Hematopoietic multipotent progenitor cell treated with erythropoietin and hydrocortisone succinate and interleukin-3 and kit ligand, for 15 days (in vitro differentiated cells): ENCODE results near the gene ARV1.

ENCODE experiments used
- DNase-seq: peaks from one replicate; pipeline ENCODE4 v3.0.0-alpha.2; 2015; ENCODE audit warnings: low spot score

ARV1 gene

GRCh38 chr1:230978491-230979388, at the start of gene ARV1, which contains the start of gene TTC13:
Gene ARV1 (plus strand): TSS chr1:230979094. CDS start chr1:230979106, 12 bp downstream.
Gene TTC13 (minus strand): TSS chr1:230978861. CDS start chr1:230978830, 31 bp downstream.
- peak; percentile 98 for DNase-seq

DNA sequence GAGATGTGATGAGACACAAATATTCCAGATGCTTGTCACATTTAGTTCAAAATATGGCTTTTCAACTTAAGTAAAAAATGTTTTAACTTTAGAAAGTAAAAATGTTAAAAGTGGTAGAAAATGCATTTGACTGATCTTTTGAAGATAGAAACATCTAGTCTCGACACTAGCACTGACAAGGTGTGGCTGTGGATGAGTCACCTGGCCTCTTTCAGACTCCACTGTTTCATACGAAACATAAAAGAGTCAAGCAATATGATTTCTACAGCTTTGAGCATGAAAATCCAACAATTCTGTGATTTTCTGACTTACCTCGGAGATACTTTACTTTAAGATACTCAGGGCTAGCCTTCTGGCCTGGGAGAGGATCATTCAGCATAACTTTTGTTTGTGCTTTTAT, 47.9 kb upstream of the ARV1 start:
- no peak for DNase-seq

GRCh38 chr1:230935852-230936251, 43.0 kb upstream of the ARV1 start:
- no peak for DNase-seq

DNA sequence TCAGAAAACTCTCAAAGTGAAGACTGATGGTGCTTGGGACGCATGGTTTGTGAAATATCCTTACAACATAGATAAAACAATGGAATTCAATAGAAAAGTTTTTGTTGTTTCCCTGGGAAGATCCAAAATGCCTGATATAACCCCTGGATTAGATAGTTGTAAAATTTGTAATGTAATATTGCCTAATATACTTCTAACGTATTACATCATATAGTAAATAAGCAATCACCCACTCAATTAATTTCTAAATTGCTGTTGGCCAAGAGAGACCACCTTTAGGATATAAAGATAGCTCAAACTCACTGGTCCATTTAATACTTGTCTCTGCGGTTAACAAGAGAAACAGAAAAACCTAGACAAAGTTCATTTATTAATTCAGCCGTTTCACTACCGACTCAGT, 42.4 kb upstream of the ARV1 start:
- DNase-seq: no peak

GRCh38 chr1:230937371-230937770, 41.5 kb upstream of the ARV1 start:
- no peak for DNase-seq

DNA sequence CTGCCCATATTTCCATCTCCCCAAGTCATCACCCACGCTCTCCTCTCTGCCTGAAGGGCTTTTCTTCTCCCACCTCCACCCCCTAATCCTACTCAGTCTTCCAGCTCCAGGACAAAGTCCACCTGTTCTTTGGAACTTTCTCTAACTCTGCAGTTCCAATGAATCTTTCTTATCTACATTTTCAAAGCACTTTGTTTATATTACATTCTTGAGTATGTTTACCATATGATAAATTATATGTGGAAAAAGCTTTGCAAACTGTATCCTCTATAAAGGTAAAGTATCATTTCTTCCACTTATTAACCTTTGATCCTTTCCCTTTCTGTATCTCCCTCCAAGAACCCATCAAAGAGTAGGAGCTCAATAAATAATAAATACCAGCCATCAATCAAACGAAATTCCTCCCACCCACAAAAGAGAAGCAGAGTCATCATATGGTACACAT, 39.9 kb upstream of the ARV1 start:
- DNase-seq: no peak

- DNase-seq: no peak
Observed at GRCh38 chr1:230939806-230940489, 38.9 kb upstream of the ARV1 start.

GRCh38 chr1:230940848-230941247, 38.0 kb upstream of the ARV1 start:
- no peak for DNase-seq

DNA sequence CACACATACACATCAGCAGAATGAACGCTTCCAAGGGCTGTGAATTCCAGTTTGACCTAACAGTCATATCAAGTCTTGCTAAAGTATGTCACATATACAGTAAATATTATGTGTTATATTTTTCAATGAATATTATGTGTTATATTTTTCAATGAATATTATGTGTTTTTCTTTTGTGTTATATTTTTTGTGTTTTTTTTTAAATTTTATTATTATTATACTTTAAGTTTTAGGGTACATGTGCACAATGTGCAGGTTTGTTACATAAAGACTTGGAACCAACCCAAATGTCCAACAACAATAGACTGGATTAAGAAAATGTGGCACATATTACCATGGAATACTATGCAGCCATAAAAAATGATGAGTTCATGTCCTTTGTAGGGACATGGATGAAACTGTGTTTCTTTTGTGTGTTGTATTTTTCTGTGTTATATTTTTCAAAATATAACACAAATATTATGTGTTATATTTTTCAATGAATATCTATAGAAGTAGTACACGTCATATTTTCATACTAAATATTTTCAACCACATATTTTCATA, 35.8 kb upstream of the ARV1 start:
- DNase-seq: no peak

- DNase-seq: no peak
Observed at GRCh38 chr1:230948301-230948700, 30.6 kb upstream of the ARV1 start.

- DNase-seq: no peak
Observed at GRCh38 chr1:230948903-230949302, 30.0 kb upstream of the ARV1 start.

DNA sequence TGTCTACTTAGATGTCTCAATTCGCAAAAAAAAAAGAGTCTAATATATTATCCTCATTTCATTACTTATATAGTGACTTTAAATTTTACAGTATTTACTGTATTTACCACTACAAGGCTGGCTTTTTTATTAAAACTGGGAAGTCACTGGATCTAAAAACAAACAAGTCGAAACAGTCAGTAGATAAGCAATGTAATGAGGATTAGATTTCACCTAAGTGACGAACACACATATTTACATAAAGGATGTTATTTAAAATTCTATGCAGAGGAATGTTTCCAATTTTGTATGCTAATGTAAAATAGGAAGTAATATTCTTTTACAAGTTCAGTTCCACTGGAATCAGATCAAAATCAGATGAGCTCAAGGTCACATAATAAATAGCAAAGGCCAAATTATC, 28.5 kb upstream of the ARV1 start:
- DNase-seq: no peak

GRCh38 chr1:230957580-230957989, 21.3 kb upstream of the ARV1 start:
- no peak for DNase-seq

- no peak for DNase-seq
Observed at GRCh38 chr1:230958370-230958769, 20.5 kb upstream of the ARV1 start.

GRCh38 chr1:230964896-230965295, 14.0 kb upstream of the ARV1 start:
- DNase-seq: no peak

GRCh38 chr1:230965535-230965934, 13.4 kb upstream of the ARV1 start:
- no peak for DNase-seq

- no peak for DNase-seq
Observed at GRCh38 chr1:230966358-230966873, 12.5 kb upstream of the ARV1 start.

DNA sequence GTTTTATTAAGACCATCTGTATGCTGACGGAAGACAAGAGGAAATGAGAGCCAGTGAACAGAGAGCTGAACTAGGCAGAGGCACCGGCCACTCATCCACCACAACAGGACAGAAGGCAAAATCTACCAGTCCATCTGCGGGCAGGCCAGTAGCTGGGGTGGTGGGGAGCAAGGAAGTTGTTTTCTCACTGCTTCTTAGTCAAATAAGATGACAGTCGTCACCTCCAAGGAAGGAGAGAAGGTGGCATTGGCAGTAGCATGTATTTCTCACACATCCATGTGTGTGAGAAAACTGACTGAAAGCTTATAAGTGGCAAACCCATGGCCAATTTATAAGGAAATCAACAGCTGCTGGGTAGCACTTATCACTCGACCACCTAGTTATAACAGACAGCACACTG, 8.5 kb upstream of the ARV1 start:
- DNase-seq: no peak

DNA sequence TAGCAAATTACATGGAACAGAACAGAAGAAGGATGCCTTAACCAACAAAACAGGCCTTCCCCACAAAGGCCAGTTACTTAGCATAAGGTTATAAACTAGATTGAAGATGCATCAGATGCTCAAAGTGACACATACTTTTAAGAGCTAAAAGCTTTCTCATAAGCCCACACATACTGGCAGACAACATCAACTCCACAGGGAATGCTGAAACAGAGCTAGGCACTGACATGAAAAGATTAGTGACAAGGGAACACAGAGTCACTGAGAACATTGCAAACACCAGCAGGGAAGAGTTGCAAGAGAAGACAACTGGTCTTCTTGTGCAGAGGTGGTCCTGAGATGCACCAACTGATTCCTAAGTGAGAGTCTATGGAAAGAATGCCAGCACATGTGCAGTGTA, 7.1 kb upstream of the ARV1 start:
- no peak for DNase-seq

DNA sequence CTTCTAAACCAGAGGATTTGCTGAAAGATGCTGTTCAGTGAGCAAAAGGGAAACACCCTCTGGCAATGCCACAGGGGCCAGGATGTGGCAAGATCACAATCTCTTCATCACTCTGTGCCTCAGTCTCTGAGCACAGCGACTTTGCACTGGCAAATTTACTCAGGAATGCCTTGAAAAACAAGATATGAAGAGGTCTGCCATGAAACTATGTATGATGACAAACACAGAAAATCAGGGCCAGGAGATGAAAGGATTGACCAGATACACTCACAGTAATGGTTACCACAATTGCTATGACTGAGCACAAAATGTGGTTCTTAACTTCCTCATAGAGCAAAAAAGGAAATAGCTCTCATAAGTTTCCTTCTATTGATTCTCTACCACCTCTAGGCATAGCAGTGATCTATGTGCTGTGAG, 6.0 kb upstream of the ARV1 start:
- no peak for DNase-seq

DNA sequence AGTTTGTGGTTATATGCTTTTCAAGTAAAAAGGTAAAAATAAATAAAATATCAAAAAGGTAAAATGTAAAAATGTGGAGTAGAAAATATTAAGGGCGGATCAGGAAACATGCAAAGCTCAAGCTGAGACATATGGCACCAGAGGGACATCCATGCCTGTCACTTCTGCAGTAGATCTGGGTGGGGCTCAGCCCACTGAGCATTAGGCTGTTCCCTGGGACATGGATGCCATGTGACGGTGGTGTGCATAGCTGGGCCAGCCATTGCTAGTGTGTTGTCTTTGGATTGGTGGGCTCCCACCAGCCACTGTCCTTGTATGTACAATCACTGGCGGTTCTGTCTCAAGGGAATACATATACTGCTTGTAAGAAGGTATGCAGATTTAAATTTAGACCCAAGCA, 3.3 kb upstream of the ARV1 start:
- DNase-seq: no peak

DNA sequence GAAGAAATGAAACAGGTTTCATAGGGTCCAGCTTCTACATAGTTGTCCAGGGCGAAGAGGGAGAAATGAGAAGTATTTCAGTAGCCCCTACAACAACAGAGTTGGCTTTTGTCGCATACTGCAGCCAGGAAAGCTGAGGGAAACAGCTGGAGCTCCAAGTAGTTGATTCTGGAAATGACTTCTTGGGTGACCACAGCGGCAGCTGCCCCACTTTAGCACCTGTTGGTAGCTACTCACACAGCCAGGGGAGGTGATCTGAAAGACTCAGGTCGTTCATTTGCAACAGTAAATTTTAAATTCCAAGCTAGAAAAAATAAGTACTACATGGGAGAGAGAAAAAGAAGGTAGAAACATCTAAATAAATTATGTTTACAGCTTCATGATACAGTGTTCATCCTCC, 2.5 kb upstream of the ARV1 start:
- DNase-seq: no peak
